AG09319 (cell line): Measurements from ENCODE around the gene MPND.
A peak's percentile ranks its signal among the peaks of the same experiment; 100 is the strongest.

Source experiments
- DNase-seq: peaks from one replicate; pipeline ENCODE4 v3.0.0-alpha.2; 2010; ENCODE audit warnings: low read depth; ENCODE audit errors: extremely low read depth
- CTCF ChIP-seq: IDR thresholded peaks from 2 replicates; pipeline ENCODE4 v1.5.1; 2011; ENCODE audit warnings: low read depth, mild to moderate bottlenecking, inconsistent platforms, low read length, moderate library complexity

MPND gene

GRCh38 chr19:4369109-4369887 is 25.9 kb downstream of the MPND start:
- no peak for DNase-seq

GRCh38 chr19:4369888-4370260 is 26.5 kb downstream of the MPND start:
- TF ChIP-seq CTCF: peak; percentile 25
- no peak for DNase-seq

More at GRCh38 chr19:4369109-4369887, 25.9 kb downstream of the MPND start:
- TF ChIP-seq CTCF: no peak

- no peak for TF ChIP-seq CTCF
- DNase-seq: no peak
These were observed 27.2 kb downstream of the MPND start for GRCh38 chr19:4370418-4371041.

GRCh38 chr19:4371247-4372164 is 28.1 kb downstream of the MPND start:
- no peak for TF ChIP-seq CTCF

GRCh38 chr19:4372165-4373012 is 29.0 kb downstream of the MPND start:
- no peak for TF ChIP-seq CTCF

More at GRCh38 chr19:4371247-4372164, 28.1 kb downstream of the MPND start:
- no peak for DNase-seq

GRCh38 chr19:4373013-4373367 is 29.6 kb downstream of the MPND start:
- no peak for DNase-seq
- TF ChIP-seq CTCF: no peak

More at GRCh38 chr19:4372165-4373012, 29.0 kb downstream of the MPND start:
- DNase-seq: no peak
